ENCODE measurements around the gene FAT1.

DNA sequence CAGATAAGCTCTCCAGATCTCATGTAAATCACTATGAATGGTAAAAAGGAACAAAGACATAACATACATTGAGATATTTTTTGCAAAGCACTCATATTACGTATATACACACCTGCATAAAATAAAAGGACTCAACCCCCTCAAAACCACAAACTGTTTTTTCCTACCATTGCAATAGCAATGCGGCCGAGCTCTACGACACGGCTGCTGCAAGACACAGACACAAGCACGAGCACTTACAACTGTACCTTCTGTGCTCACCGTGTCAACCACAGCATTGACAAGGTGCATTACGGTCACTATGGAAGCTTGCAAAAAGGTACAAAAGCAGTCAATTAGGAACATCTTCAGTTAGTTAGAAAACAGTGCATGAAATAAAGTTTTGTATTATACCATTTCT is 131.2 kb downstream of the FAT1 start:
- TF ChIP-seq GLIS1 (tag by site-specific recombination; IDR thresholded peaks at IDR 0.05) (no peak), YY1 (tag by site-specific recombination; IDR thresholded peaks at IDR 0.05) (no peak)
